ENCODE measurements around the gene BUD13. TPM values are rescaled to one million over a fixed set of nuclear protein-coding genes. Genes with fewer than 3 reads are reported as not detected.

Gene BUD13
- total RNA-seq, 1 donor from 2014 or later = 15.0 TPM

DNA sequence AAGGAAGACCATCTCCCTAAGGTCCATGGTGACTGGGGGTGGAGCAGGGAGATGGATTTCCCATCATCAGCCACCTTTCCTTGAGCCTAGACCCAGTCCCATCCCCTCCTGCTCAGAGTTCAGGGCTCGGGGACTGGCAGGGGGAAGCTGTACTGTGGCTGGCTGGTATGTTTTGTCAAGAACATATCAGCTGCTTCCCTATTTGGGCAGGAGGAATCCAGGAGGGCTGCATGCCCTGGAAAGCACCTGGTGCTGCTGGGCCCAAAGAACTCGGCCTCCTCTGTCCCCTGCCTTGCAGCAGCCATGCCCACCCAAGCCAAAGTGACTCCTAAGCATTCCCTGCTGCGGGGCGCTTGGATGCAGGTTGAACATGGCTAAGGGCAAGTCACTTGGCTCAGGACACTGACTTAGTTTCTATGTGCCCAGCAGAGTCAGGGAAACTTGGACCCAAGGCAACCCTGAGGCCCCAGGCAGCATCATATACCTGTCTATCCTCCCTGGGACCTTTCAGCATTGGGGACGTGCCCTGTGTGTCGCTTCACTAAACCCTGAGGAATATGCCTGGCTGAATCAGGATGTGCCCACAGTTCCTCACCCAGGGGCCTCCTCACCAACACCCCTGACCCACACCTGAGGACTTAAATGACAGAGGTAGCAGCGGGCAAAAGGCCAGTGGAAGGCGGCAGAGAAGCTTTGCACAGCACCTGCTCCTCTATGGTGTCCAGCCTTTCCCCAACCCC lies 43.1 kb downstream of the BUD13 start:
- no peaks in the 10 kb centered on the region for H3K27me3 ChIP-seq
- no peak for DNase-seq (ENCODE audit: extremely low spot score in 2 of 2)

DNA sequence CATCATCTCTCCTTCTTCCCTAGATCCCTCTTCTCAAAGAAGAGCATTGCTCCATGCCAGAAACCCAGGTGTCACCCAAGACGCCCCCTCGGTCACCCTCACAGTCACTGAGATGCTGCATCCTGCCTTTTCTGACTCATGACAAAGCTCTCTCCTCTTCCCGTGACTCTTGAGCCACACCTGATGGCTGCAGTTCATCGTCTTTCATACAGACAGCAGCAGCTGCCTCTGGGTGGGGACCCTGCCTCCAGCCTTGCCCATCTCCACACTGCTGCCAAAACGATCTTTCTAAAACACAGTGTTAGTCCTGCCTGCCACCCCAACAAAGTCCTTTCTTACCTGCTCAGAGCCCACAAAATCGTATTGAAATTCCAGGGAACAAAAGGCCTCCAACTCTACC lies 44.8 kb downstream of the BUD13 start:
- intact Hi-C loops (cut with DNase I) = no loop called here
- Histone ChIP-seq H3K4me3 (no peak overlapping the region), H3K4me1 (peaks cover 24% of the 10 kb centered on the region), H3K36me3 (no peaks in the 10 kb centered on the region), H3K9me3 (no peaks in the 10 kb centered on the region), H3K27ac (no peak overlapping the region), H3K27me3 (no peaks in the 10 kb centered on the region)
- DNase-seq (ENCODE audit: extremely low spot score in 2 of 2) = no peak
- TF ChIP-seq POLR2AphosphoS5 (IDR thresholded peaks at IDR 0.05; ENCODE audit: insufficient read depth in 1 of 2, low read depth in 1 of 2) (no peak), POLR2A (IDR thresholded peaks at IDR 0.05) (no peak)
- TF ChIP-seq, protein P1, sequence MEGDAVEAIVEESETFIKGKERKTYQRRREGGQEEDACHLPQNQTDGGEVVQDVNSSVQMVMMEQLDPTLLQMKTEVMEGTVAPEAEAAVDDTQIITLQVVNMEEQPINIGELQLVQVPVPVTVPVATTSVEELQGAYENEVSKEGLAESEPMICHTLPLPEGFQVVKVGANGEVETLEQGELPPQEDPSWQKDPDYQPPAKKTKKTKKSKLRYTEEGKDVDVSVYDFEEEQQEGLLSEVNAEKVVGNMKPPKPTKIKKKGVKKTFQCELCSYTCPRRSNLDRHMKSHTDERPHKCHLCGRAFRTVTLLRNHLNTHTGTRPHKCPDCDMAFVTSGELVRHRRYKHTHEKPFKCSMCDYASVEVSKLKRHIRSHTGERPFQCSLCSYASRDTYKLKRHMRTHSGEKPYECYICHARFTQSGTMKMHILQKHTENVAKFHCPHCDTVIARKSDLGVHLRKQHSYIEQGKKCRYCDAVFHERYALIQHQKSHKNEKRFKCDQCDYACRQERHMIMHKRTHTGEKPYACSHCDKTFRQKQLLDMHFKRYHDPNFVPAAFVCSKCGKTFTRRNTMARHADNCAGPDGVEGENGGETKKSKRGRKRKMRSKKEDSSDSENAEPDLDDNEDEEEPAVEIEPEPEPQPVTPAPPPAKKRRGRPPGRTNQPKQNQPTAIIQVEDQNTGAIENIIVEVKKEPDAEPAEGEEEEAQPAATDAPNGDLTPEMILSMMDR (IDR thresholded peaks at IDR 0.05) = no peak

More for the DNA sequence above, 43.1 kb downstream of the BUD13 start:
- Histone ChIP-seq H3K9me3 (no peaks in the 10 kb centered on the region), H3K4me1 (peaks cover 24% of the 10 kb centered on the region), H3K27ac (no peak overlapping the region), H3K4me3 (no peak overlapping the region), H3K36me3 (no peaks in the 10 kb centered on the region)
- intact Hi-C loops (cut with DNase I) = no loop called here
- no peak for TF ChIP-seq POLR2AphosphoS5 (IDR thresholded peaks at IDR 0.05; ENCODE audit: insufficient read depth in 1 of 2, low read depth in 1 of 2)
- TF ChIP-seq, protein P1 (IDR thresholded peaks at IDR 0.05) = no peak
- TF ChIP-seq POLR2A (IDR thresholded peaks at IDR 0.05) = no peak

DNA sequence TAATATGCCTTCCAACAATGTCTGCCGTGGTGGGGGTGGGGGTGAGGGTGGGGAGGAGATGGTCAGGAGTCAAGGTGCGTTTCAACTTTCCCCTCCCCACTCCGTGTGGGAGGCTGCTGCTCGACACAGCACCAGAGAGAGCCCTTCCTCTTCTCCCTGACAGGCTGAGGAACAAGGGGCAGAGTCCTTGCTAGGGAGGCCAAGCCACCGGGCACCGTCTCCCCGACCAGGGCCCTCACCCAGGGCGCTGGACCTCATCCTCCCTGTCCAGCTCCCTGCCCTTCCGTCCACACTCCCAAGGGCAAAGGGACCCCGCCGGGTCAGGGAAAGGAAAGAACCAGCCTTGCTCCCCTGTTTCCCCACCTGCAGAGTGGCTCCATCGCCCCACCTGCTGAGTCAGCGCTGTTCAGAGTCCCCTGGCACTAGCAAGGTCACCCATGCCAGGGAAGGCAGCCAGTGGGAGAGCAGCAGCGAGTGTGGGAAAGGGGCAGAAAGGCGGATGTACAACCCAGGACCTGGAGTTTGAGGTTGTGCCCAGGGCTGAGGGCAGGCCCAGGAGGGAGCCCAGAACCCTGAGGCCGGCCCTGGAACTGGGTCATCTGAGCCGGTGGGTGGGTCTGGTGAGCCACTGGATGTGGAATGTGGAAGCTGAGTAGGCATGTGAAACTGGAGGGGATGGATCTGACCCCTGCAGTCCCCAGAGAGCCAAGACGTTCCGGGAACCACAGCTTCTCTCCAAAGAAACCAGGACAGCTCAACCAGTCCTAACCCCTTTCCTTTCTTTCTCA lies 47.2 kb downstream of the BUD13 start:
- intact Hi-C loops (cut with DNase I) = no loop called here
- no peak for DNase-seq (ENCODE audit: extremely low spot score in 2 of 2)
- H3K4me1 ChIP-seq = peaks cover 15% of the 10 kb centered on the region

DNA sequence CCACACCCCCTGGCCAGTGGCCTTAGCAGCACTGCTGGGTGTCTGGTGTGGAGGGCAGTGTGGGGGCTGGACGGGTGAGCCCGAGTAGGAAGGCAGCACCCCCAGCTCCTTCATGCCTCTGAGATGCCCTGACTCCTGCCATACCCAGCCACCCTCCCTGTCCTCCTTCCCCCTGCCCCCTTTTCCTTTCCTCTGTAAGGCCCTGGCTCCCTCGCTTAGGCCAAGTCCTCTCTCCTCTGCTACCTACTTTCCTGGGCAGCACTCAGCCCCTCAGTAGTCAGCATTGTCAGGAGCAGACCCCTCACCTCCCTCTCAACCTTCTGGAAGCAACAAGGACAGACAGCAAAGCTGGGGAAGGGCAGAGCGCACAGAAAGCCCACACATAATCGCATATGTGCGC lies 48.0 kb downstream of the BUD13 start:
- H3K9me3 ChIP-seq = no peaks in the 10 kb centered on the region
- H3K36me3 ChIP-seq = no peaks in the 10 kb centered on the region
- no peaks in the 10 kb centered on the region for H3K27me3 ChIP-seq
- intact Hi-C loops (cut with DNase I) = loop anchor here (5.0 kb wide), 1 partner anchor 1327 kb away; no protein-coding TSS in a partner anchor
- no peak overlapping the region for H3K27ac ChIP-seq
- TF ChIP-seq POLR2A (IDR thresholded peaks at IDR 0.05) (no peak), POLR2AphosphoS5 (IDR thresholded peaks at IDR 0.05; ENCODE audit: insufficient read depth in 1 of 2, low read depth in 1 of 2) (no peak)
- TF ChIP-seq, protein P1 (IDR thresholded peaks at IDR 0.05) = no peak
- no peak overlapping the region for H3K4me3 ChIP-seq
- no peak for DNase-seq (ENCODE audit: extremely low spot score in 2 of 2)
- H3K4me1 ChIP-seq = peaks cover 12% of the 10 kb centered on the region

More for the DNA sequence above, 47.2 kb downstream of the BUD13 start:
- Histone ChIP-seq H3K27me3 (no peaks in the 10 kb centered on the region), H3K36me3 (no peaks in the 10 kb centered on the region), H3K27ac (no peak overlapping the region), H3K4me3 (no peak overlapping the region), H3K9me3 (no peaks in the 10 kb centered on the region)
- TF ChIP-seq POLR2AphosphoS5 (IDR thresholded peaks at IDR 0.05; ENCODE audit: insufficient read depth in 1 of 2, low read depth in 1 of 2) (no peak), POLR2A (IDR thresholded peaks at IDR 0.05) (no peak)
- TF ChIP-seq, protein P1 (IDR thresholded peaks at IDR 0.05) = no peak

Measured in vagina (tissue), 2 donors.